H1 (cell line): ENCODE data around the gene ST3GAL2. TPM values are rescaled to one million over a fixed set of nuclear protein-coding genes. Genes with fewer than 3 reads are reported as not detected.

ENCODE experiments used
- CTCF ChIA-PET: fragments of 300-600 bp; sonication (Branson Sonifier 250); formaldehyde crosslinking; loops from one replicate; lab custom pipeline; 2021; ENCODE audit not compliant: partially characterized antibody; lab: Charles Lee
- POLR2A ChIA-PET: fragments of 300-600 bp; sonication (Branson Sonifier 250); formaldehyde crosslinking; loops from one replicate; lab custom pipeline; 2021; ENCODE audit warnings: inconsistent platforms; ENCODE audit not compliant: partially characterized antibody; lab: Charles Lee
- DNase-seq, 2 experiments: peaks; one replicate each; pipeline versions ENCODE4 v3.0.0 to v3.0.0-alpha.2; 2010 to 2022; ENCODE audit warnings: low spot score in 2 of 2, low read depth in 1 of 2, mixed read lengths in 1 of 2
- FAIRE-seq: peaks from 2 replicates; lab custom pipeline; 2011; peaks lifted over from hg19 to GRCh38; lab: Jason Lieb, UNC
- H2AFZ ChIP-seq: 2 replicates; pipeline ENCODE4 v1.8.1; 2012; ENCODE audit warnings: low read length, inconsistent platforms
- H2AK5ac ChIP-seq: 2 replicates; pipeline ENCODE4 v1.6.1; 2013; ENCODE audit warnings: low read depth, low read length
- H2BK120ac ChIP-seq: replicated peaks from 2 replicates; pipeline ENCODE3; 2013; ENCODE audit warnings: low read depth, low read length, inconsistent platforms
- H2BK12ac ChIP-seq: 2 replicates; pipeline ENCODE4 v1.6.1; 2013; ENCODE audit warnings: low read depth, low read length
- H2BK15ac ChIP-seq: 2 replicates; pipeline ENCODE4 v1.6.1; 2013; ENCODE audit warnings: low read length
- H2BK20ac ChIP-seq: 2 replicates; pipeline ENCODE4 v1.6.1; 2013; ENCODE audit warnings: low read length
- H2BK5ac ChIP-seq: 2 replicates; pipeline ENCODE4 v1.6.1; 2013; ENCODE audit warnings: low read depth, low read length
- H3K14ac ChIP-seq: 2 replicates; pipeline ENCODE4 v1.6.1; 2013; ENCODE audit warnings: inconsistent platforms; ENCODE audit not compliant: insufficient read length
- H3K18ac ChIP-seq: 2 replicates; pipeline ENCODE4 v1.6.1; 2013; ENCODE audit warnings: low read length; ENCODE audit errors: extremely low read depth
- H3K23ac ChIP-seq: 2 replicates; pipeline ENCODE4 v1.6.1; 2013; ENCODE audit warnings: inconsistent platforms; ENCODE audit not compliant: insufficient read length
- H3K23me2 ChIP-seq: 2 replicates; pipeline ENCODE4 v1.6.1; 2013; ENCODE audit warnings: low read depth, low read length
- H3K27ac ChIP-seq: 2 replicates; pipeline ENCODE4 v1.6.1; 2011; ENCODE audit warnings: low read depth, low read length, inconsistent platforms
- H3K27me3 ChIP-seq, 4 experiments: replicated peaks in 1 of 4; 1 replicate in 1 of 4; 2 replicates in 3 of 4; pipeline versions ENCODE4 v1.6.1 to v1.8.1; 2011 to 2013; ENCODE audit warnings: low read length in 3 of 4, mild to moderate bottlenecking in 3 of 4, inconsistent platforms in 2 of 4, mixed read lengths in 2 of 4, moderate library complexity in 1 of 4; ENCODE audit not compliant: control insufficient read depth in 3 of 4, insufficient read depth in 3 of 4; ENCODE audit errors: extremely low read depth in 1 of 4
- H3K36me3 ChIP-seq, 4 experiments: 2 replicates each; pipeline versions ENCODE4 v1.6.1 to v1.8.1; 2011 to 2013; ENCODE audit warnings: mild to moderate bottlenecking in 4 of 4, low read length in 3 of 4, moderate library complexity in 2 of 4, control low read depth in 1 of 4, inconsistent platforms in 1 of 4; ENCODE audit not compliant: insufficient read depth in 4 of 4, control insufficient read depth in 2 of 4
- H3K4ac ChIP-seq: replicated peaks from 2 replicates; pipeline ENCODE3; 2013; ENCODE audit warnings: low read length, low read depth, mixed read lengths, inconsistent platforms; ENCODE audit not compliant: insufficient read length
- H3K4me1 ChIP-seq, 4 experiments: replicated peaks in 1 of 4; 1 replicate in 1 of 4; 2 replicates in 3 of 4; pipeline versions ENCODE4 v1.6.1 to v1.8.1; 2011 to 2013; ENCODE audit warnings: low read length in 3 of 4, inconsistent platforms in 2 of 4, mixed read lengths in 1 of 4; ENCODE audit not compliant: insufficient read depth in 4 of 4, control insufficient read depth in 3 of 4
- H3K4me2 ChIP-seq, 2 experiments: 2 replicates each; pipeline versions ENCODE4 v1.6.1 to v1.8.1; 2011 to 2013; ENCODE audit warnings: low read depth in 2 of 2, low read length in 2 of 2, control low read depth in 1 of 2, inconsistent platforms in 1 of 2, mild to moderate bottlenecking in 1 of 2; ENCODE audit not compliant: insufficient read depth in 1 of 2
- H3K4me3 ChIP-seq, 4 experiments: fragments of 200-600, 300-600 bp in 1 of 4; sonication (generic), shearing (Covaris generic), sonication (Bioruptor Twin) in 1 of 4; 2 replicates each; pipeline versions ENCODE4 v1.5.1 to v1.8.1; 2011 to 2016; ENCODE audit warnings: low read length in 4 of 4, low read depth in 3 of 4, control low read depth in 2 of 4, inconsistent platforms in 2 of 4, mild to moderate bottlenecking in 2 of 4, mixed read lengths in 1 of 4, moderate library complexity in 1 of 4; ENCODE audit not compliant: insufficient read depth in 2 of 4; ENCODE audit errors: extremely low read depth in 1 of 4
- H3K56ac ChIP-seq: replicated peaks from 2 replicates; pipeline ENCODE3; 2013; ENCODE audit warnings: low read depth, mild to moderate bottlenecking, mixed read lengths, low read length, inconsistent platforms; ENCODE audit not compliant: insufficient read length
- H3K79me1 ChIP-seq: 2 replicates; pipeline ENCODE4 v1.6.1; 2013; ENCODE audit warnings: low read depth, low read length, control low read depth
- H3K79me2 ChIP-seq, 2 experiments: 2 replicates each; pipeline versions ENCODE4 v1.6.1 to v1.8.1; 2012 to 2013; ENCODE audit warnings: low read length in 2 of 2, mild to moderate bottlenecking in 2 of 2, inconsistent platforms in 1 of 2; ENCODE audit not compliant: insufficient read depth in 2 of 2, control insufficient read depth in 1 of 2
- H3K9ac ChIP-seq, 4 experiments: replicated peaks in 1 of 4; 1 replicate in 1 of 4; 2 replicates in 3 of 4; pipeline versions ENCODE4 v1.6.1 to v1.8.1; 2011 to 2013; ENCODE audit warnings: low read depth in 3 of 4, low read length in 3 of 4, control low read depth in 2 of 4, mild to moderate bottlenecking in 2 of 4, moderate library complexity in 2 of 4, inconsistent platforms in 1 of 4; ENCODE audit errors: extremely low read depth in 1 of 4
- H3K9me3 ChIP-seq, 2 experiments: 2 replicates each; pipeline versions ENCODE4 v1.6.1 to v1.8.1; 2012 to 2013; ENCODE audit warnings: mild to moderate bottlenecking in 2 of 2, moderate library complexity in 2 of 2, control low read depth in 1 of 2, inconsistent platforms in 1 of 2, low read depth in 1 of 2, low read length in 1 of 2, mixed read lengths in 1 of 2; ENCODE audit not compliant: insufficient read depth in 2 of 2
- H4K20me1 ChIP-seq, 2 experiments: replicated peaks in 1 of 2; 2 replicates each; pipeline versions ENCODE3 to v1.8.1; 2011 to 2013; ENCODE audit warnings: inconsistent platforms in 2 of 2, low read length in 2 of 2, mild to moderate bottlenecking in 1 of 2; ENCODE audit not compliant: insufficient read depth in 2 of 2, control insufficient read depth in 1 of 2
- H4K5ac ChIP-seq: 2 replicates; pipeline ENCODE4 v1.6.1; 2013; ENCODE audit warnings: low read length, low read depth, mixed read lengths, inconsistent platforms; ENCODE audit not compliant: insufficient read length
- H4K8ac ChIP-seq: 2 replicates; pipeline ENCODE4 v1.8.0; 2013; ENCODE audit warnings: mild to moderate bottlenecking, moderate library complexity, low read length, inconsistent platforms; ENCODE audit not compliant: insufficient read depth; ENCODE audit errors: extremely low read depth
- H4K91ac ChIP-seq: replicated peaks from 2 replicates; pipeline ENCODE3; 2013; ENCODE audit warnings: low read length, mixed read lengths, inconsistent platforms; ENCODE audit not compliant: insufficient read length
- CEBPB ChIP-seq: IDR thresholded peaks from 2 replicates; pipeline ENCODE4 v1.6.1; 2012; ENCODE audit warnings: low read depth, low read length
- NRF1 ChIP-seq: IDR thresholded peaks from 2 replicates; pipeline ENCODE4 v1.6.1; 2011; ENCODE audit warnings: mild to moderate bottlenecking, low read depth, low read length, improper control_type of control experiment
- POLR2AphosphoS5 ChIP-seq: IDR thresholded peaks from 2 replicates; pipeline ENCODE4 v1.6.1; 2011; ENCODE audit warnings: low read depth, low read length
- POU5F1 ChIP-seq: IDR thresholded peaks from 2 replicates; pipeline ENCODE4 v1.6.1; 2011; ENCODE audit warnings: low read depth, mild to moderate bottlenecking, low read length, moderate library complexity
- RFX5 ChIP-seq: IDR thresholded peaks from 2 replicates; pipeline ENCODE4 v1.6.1; 2011; ENCODE audit warnings: low read depth, low read length, improper control_type of control experiment, borderline replicate concordance
- WGBS, 2 experiments: shearing (Covaris generic) in 1 of 2; methylation state at CpG; one replicate each; pipeline versions ENCODE4 v1.1.6 to v1.1.7; 2013 to 2015; ENCODE audit warnings: low lambda C conversion rate in 2 of 2, mixed read lengths in 2 of 2, inconsistent platforms in 1 of 2, low coverage in 1 of 2, missing lambda C conversion rate in 1 of 2; ENCODE audit not compliant: insufficient replicate concordance in 2 of 2, insufficient coverage in 1 of 2, insufficient read length in 1 of 2; ENCODE audit errors: extremely low coverage in 1 of 2, missing lambda C conversion rate in 1 of 2; 5-methylcytosine and 5-hydroxymethylcytosine counted together
- polyA plus RNA-seq, 7 experiments: library from polyadenylated mRNA; depleted of rRNA in 3 of 7; stranded (reverse) in 5 of 7; unstranded in 2 of 7; fragments of >200 nt in 5 of 7; fragments of 200-250 nt in 2 of 7; gene quantifications; 1 replicate in 5 of 7; 2 replicates in 1 of 7; 4 replicates in 1 of 7; pipeline versions ENCODE4 v1.2.1 to v1.2.3, GENCODE V29; 2011 to 2013; ENCODE audit warnings: missing spikeins in 2 of 7, mixed read lengths in 2 of 7
- total RNA-seq: library from RNA; stranded (reverse); fragmentation: NEBNext Ultra II Directional; extraction: Animal tissue kit (Norgen Biotek cat#: 25700); gene quantifications from 2 replicates; pipeline ENCODE4 v1.2.1, GENCODE V29; 2021

The ST3GAL2 gene
- total and polyA plus RNA-seq, 2 of the 8 experiments (the other 6 are each of a cell fraction or from before 2014, with no cell fraction given), result 14.4 to 39.7 TPM

GRCh38 chr16:70374213-70374612, 64.7 kb downstream of the ST3GAL2 start:
- Histone ChIP-seq H3K36me3 (peaks cover 5 to 44% (median 19%) of the 10 kb centered on the region in 4 experiments), H3K23ac (no peak overlapping the region), H3K14ac (no peak overlapping the region), H3K4ac (no peak overlapping the region), H4K91ac (no peak overlapping the region), H4K8ac (no peak overlapping the region), H3K79me1 (no peaks in the 10 kb centered on the region), H3K4me1 (no peaks in the 10 kb centered on the region), H4K20me1 (peaks cover 0 to 1% of the 10 kb centered on the region in 2 experiments), H3K4me2 (no peak overlapping the region), H2BK20ac (no peak overlapping the region), H2BK5ac (no peak overlapping the region), H3K79me2 (peaks cover 0 to 3% of the 10 kb centered on the region in 2 experiments; a peak in 1 of 4 replicates), H3K4me3 (no peak overlapping the region), H2BK15ac (no peak overlapping the region), H3K23me2 (no peaks in the 10 kb centered on the region), H2BK120ac (no peak overlapping the region), H2AK5ac (no peak overlapping the region), H3K9ac (no peak overlapping the region), H2BK12ac (no peak overlapping the region), H3K27ac (no peak overlapping the region), H3K18ac (no peak overlapping the region), H3K27me3 (no peaks in the 10 kb centered on the region), H4K5ac (no peak overlapping the region), H3K56ac (no peak overlapping the region), H3K9me3 (no peaks in the 10 kb centered on the region), H2AFZ (no peak overlapping the region)
- no peak for FAIRE-seq
- POLR2A ChIA-PET, result interaction anchor here (0.7 to 2.0 kb wide), 5 partner anchors 27 to 298 kb away, joined by 3 to 6 read pairs (median 4); partner anchors contain the start of gene DDX19A
- no peak for TF ChIP-seq RFX5
- TF ChIP-seq POLR2AphosphoS5, result no peak
- no peak for TF ChIP-seq NRF1
- TF ChIP-seq POU5F1, result no peak
- no peak for TF ChIP-seq CEBPB
- DNase-seq, result no peak
- CTCF ChIA-PET, result interaction anchor here (0.6 to 3.2 kb wide), 5 partner anchors 11 to 258 kb away, joined by 3 to 11 read pairs (median 5); no protein-coding TSS in a partner anchor
- 97% methylated on average over 8 of the region's 8 CpGs; no CpG with 5 or more reads in 1 of the 2 experiments for WGBS, 2 experiments
